HEK293T (cell line): ENCODE data around the gene ZNF260.

ENCODE experiments used
- ARNT ChIP-seq: fragments of 450-650 bp; IDR thresholded peaks from 2 replicates; pipeline ENCODE4 v1.6.1; 2017; ENCODE audit warnings: mild to moderate bottlenecking
- ELF4 ChIP-seq: fragments of 450-650 bp; IDR thresholded peaks from 2 replicates; pipeline ENCODE4 v1.6.1; 2017; ENCODE audit warnings: antibody characterized with exemption
- FOXK2 ChIP-seq: fragments of 450-650 bp; IDR thresholded peaks from 2 replicates; pipeline ENCODE4 v1.6.1; 2016; ENCODE audit warnings: mild to moderate bottlenecking
- FOXM1 ChIP-seq: fragments of 450-650 bp; IDR thresholded peaks from 2 replicates; pipeline ENCODE4 v1.6.1; 2017; ENCODE audit warnings: mild to moderate bottlenecking, borderline replicate concordance
- L3MBTL2 ChIP-seq: fragments of 450-650 bp; conservative IDR thresholded peaks from 2 replicates; pipeline ENCODE4 v1.6.1; 2016; ENCODE audit warnings: mild to moderate bottlenecking
- LEF1 ChIP-seq: fragments of 450-650 bp; IDR thresholded peaks from 2 replicates; pipeline ENCODE4 v1.6.1; 2017; ENCODE audit warnings: mild to moderate bottlenecking, borderline replicate concordance
- SP1 ChIP-seq: fragments of 450-650 bp; IDR thresholded peaks from 2 replicates; pipeline ENCODE4 v1.6.1; 2017
- SUZ12 ChIP-seq: fragments of 450-650 bp; IDR thresholded peaks from 2 replicates; pipeline ENCODE4 v1.6.1; 2016; ENCODE audit warnings: mild to moderate bottlenecking
- TARDBP ChIP-seq: fragments of 450-650 bp; IDR thresholded peaks from 2 replicates; pipeline ENCODE4 v1.6.1; 2016
- ZNF384 ChIP-seq: fragments of 450-650 bp; IDR thresholded peaks from 2 replicates; pipeline ENCODE4 v1.6.1; 2016
- TF ChIP-seq, protein P1 (sequence below): fragments of 450-650 bp; IDR thresholded peaks from 2 replicates; pipeline ENCODE4 v1.6.1; 2016

DNA sequence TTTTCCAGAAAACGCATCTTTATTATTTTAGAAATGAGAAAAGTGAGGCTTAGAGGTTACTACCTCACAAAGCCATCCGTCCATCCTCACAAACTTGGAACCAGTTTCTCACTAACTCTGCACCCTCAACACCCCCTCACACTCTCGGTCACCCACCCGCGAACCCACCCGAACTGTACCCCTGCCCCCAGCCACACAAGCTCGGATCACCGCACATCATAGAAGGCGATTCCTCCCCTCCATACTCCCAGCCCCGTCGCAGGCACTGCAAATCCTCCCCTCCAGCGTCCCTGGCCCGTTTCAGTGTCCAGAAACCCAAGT is 238 bp downstream of the ZNF260 start:
- TF ChIP-seq SP1 (no peak), SUZ12 (no peak), ARNT (no peak), FOXM1 (no peak), ZNF384 (no peak), TARDBP (no peak), LEF1 (no peak), ELF4 (no peak), FOXK2 (no peak), L3MBTL2 (no peak)
- TF ChIP-seq, protein P1, sequence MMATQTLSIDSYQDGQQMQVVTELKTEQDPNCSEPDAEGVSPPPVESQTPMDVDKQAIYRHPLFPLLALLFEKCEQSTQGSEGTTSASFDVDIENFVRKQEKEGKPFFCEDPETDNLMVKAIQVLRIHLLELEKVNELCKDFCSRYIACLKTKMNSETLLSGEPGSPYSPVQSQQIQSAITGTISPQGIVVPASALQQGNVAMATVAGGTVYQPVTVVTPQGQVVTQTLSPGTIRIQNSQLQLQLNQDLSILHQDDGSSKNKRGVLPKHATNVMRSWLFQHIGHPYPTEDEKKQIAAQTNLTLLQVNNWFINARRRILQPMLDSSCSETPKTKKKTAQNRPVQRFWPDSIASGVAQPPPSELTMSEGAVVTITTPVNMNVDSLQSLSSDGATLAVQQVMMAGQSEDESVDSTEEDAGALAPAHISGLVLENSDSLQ: no peak
